Measurements from ENCODE around the gene HTT.

DNA sequence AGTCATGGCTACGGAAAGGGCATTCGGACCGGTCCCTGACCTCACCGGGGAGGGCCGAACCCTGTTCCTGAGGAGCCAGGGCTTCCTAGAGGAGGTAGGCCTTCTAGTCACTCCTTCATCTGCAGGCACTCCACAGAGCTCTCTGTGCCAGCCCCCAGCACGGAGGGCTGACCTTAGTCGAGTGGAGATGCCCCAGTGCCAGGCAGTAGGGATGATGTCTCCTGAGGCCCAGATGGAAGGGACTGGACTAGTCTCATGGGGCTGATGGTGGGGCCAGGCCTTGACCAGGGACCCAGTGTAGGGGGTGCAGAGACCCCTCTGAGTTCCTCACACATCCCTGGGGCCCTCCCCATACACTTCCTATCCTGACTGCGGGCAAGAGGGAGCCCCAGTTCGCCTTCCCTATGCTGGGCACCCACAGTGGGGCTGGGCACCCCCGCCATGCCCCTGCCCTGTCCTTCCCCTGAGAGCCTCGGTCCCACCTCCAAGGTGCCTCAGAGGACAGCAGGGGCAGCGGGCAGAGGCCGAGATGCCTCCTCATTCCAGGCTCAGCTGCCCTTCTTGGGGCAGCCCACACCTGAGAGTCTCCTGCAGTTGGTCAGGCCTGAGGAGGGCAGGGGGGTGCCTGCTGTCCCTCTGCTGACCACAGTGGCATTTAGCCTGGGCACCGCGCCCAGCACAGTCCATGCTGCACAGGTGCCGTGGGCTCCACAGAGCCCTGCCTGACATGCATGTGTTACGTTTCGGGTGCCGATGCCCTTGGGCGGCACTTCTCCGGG, 173.1 kb downstream of the HTT start:
- TF ChIP-seq EZH2 (optimal IDR thresholded peaks at IDR 0.05; ENCODE audit: low read depth, low read length) = no peak
- TF ChIP-seq, protein P1, sequence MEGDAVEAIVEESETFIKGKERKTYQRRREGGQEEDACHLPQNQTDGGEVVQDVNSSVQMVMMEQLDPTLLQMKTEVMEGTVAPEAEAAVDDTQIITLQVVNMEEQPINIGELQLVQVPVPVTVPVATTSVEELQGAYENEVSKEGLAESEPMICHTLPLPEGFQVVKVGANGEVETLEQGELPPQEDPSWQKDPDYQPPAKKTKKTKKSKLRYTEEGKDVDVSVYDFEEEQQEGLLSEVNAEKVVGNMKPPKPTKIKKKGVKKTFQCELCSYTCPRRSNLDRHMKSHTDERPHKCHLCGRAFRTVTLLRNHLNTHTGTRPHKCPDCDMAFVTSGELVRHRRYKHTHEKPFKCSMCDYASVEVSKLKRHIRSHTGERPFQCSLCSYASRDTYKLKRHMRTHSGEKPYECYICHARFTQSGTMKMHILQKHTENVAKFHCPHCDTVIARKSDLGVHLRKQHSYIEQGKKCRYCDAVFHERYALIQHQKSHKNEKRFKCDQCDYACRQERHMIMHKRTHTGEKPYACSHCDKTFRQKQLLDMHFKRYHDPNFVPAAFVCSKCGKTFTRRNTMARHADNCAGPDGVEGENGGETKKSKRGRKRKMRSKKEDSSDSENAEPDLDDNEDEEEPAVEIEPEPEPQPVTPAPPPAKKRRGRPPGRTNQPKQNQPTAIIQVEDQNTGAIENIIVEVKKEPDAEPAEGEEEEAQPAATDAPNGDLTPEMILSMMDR (IDR thresholded peaks at IDR 0.05; ENCODE audit: low read length) = no peak
- no peak for TF ChIP-seq EZH2phosphoT487 (IDR thresholded peaks at IDR 0.05; ENCODE audit: low read length)
